ENCODE data around the gene PLA2R1.

The PLA2R1 gene

GRCh38 chr2:159895258-159896065, 167.0 kb downstream of the PLA2R1 start:
- DNase-seq (ENCODE audit: low read depth, low spot score) = no peak

- DNase-seq (ENCODE audit: low read depth, low spot score) = no peak
These were observed 168.1 kb downstream of the PLA2R1 start for GRCh38 chr2:159894145-159894838.

- no peak for DNase-seq (ENCODE audit: low read depth, low spot score)
These were observed 169.2 kb downstream of the PLA2R1 start for GRCh38 chr2:159892990-159893810.

GRCh38 chr2:159891917-159892730, 170.3 kb downstream of the PLA2R1 start:
- DNase-seq (ENCODE audit: low read depth, low spot score) = no peak

- DNase-seq (ENCODE audit: low read depth, low spot score) = no peak
These were observed 171.2 kb downstream of the PLA2R1 start for GRCh38 chr2:159891267-159891588.

GRCh38 chr2:159890551-159891266, 171.7 kb downstream of the PLA2R1 start:
- no peak for DNase-seq (ENCODE audit: low read depth, low spot score)

- no peak for DNase-seq (ENCODE audit: low read depth, low spot score)
These were observed 180.2 kb downstream of the PLA2R1 start for GRCh38 chr2:159882130-159882745.
